NCI-H1694 treated with DMSO at 0.1 percent for 48 hours (cell line): ENCODE measurements around the gene CIBAR2.

Experiments used
- DNase-seq: peaks from one replicate; lab custom pipeline; 2025; lab: John Stamatoyannopoulos, UW

Gene CIBAR2

GRCh38 chr16:85083051-85083639 lies 29.1 kb downstream of the CIBAR2 start:
- no peak for DNase-seq

GRCh38 chr16:85082173-85083050 lies 29.9 kb downstream of the CIBAR2 start:
- no peak for DNase-seq

- DNase-seq = no peak
Observed at GRCh38 chr16:85081765-85082164, 30.5 kb downstream of the CIBAR2 start.

GRCh38 chr16:85081038-85081437 lies 31.2 kb downstream of the CIBAR2 start:
- no peak for DNase-seq

- DNase-seq = no peak
Observed at GRCh38 chr16:85079785-85080570, 32.3 kb downstream of the CIBAR2 start.

GRCh38 chr16:85078952-85079351 lies 33.3 kb downstream of the CIBAR2 start:
- no peak for DNase-seq

- no peak for DNase-seq
Observed at GRCh38 chr16:85078226-85078625, 34.0 kb downstream of the CIBAR2 start.

GRCh38 chr16:85077576-85078125 lies 34.6 kb downstream of the CIBAR2 start:
- DNase-seq = no peak

- DNase-seq = no peak
Observed at GRCh38 chr16:85077039-85077438, 35.2 kb downstream of the CIBAR2 start.

GRCh38 chr16:85075236-85075924 lies 36.9 kb downstream of the CIBAR2 start:
- no peak for DNase-seq

GRCh38 chr16:85074225-85074914 lies 37.9 kb downstream of the CIBAR2 start:
- DNase-seq = no peak

- peak; percentile 22 for DNase-seq
Observed at GRCh38 chr16:85072947-85073346, 39.3 kb downstream of the CIBAR2 start.

- no peak for DNase-seq
Observed at GRCh38 chr16:85072076-85072860, 40.0 kb downstream of the CIBAR2 start.

GRCh38 chr16:85069171-85069570 lies 43.1 kb downstream of the CIBAR2 start:
- no peak for DNase-seq

- DNase-seq = no peak
Observed at GRCh38 chr16:85068746-85069145, 43.5 kb downstream of the CIBAR2 start.

GRCh38 chr16:85067426-85067825 lies 44.8 kb downstream of the CIBAR2 start:
- DNase-seq = no peak

GRCh38 chr16:85067024-85067423 lies 45.2 kb downstream of the CIBAR2 start:
- DNase-seq = no peak

GRCh38 chr16:85066346-85066885 lies 45.9 kb downstream of the CIBAR2 start:
- no peak for DNase-seq

GRCh38 chr16:85065099-85065498 lies 47.2 kb downstream of the CIBAR2 start:
- DNase-seq = no peak

- DNase-seq = no peak
Observed at GRCh38 chr16:85064186-85064585, 48.1 kb downstream of the CIBAR2 start.
